Measurements from ENCODE around the gene CYB5A. TPM values are rescaled to one million over a fixed set of nuclear protein-coding genes. Genes with fewer than 3 reads are reported as not detected.

Gene CYB5A
- total RNA-seq, 1 donor from 2014 or later, result 53.2 TPM

DNA sequence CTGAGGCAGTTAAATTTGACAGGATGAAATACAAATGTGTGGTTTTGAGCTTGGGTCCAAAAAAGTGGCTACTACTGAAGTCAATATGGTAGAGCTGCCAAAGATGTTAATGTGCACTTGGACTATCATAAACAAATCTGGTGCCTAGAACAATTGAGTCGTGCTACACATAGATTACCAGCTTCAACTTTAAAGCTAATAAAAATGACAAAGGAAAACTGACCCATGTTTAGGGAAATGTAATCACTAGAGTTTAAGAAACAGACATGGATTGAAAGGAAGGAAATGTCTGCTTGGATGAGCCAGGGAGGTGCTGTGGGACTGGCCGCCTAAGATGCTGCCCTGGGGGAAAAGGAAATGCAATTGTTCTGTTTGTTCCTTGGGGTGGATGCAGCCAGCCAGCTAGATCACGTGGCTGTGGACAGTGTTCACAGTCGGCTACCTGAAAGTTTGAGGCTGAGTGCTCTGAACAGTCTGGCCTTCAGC is 36.6 kb downstream of the CYB5A start:
- H3K27me3 ChIP-seq (ENCODE audit: control insufficient read depth, insufficient read depth, low read length), result no peaks in the 10 kb centered on the region
- DNase-seq (ENCODE audit: low read depth) (peak; percentile 27), FAIRE-seq (no peak)
- H3K4me3 ChIP-seq (ENCODE audit: low read depth, low read length), result no peak overlapping the region
- H3K36me3 ChIP-seq (ENCODE audit: control insufficient read depth, insufficient read depth, low read length), result no peaks in the 10 kb centered on the region
- TF ChIP-seq, protein P1, sequence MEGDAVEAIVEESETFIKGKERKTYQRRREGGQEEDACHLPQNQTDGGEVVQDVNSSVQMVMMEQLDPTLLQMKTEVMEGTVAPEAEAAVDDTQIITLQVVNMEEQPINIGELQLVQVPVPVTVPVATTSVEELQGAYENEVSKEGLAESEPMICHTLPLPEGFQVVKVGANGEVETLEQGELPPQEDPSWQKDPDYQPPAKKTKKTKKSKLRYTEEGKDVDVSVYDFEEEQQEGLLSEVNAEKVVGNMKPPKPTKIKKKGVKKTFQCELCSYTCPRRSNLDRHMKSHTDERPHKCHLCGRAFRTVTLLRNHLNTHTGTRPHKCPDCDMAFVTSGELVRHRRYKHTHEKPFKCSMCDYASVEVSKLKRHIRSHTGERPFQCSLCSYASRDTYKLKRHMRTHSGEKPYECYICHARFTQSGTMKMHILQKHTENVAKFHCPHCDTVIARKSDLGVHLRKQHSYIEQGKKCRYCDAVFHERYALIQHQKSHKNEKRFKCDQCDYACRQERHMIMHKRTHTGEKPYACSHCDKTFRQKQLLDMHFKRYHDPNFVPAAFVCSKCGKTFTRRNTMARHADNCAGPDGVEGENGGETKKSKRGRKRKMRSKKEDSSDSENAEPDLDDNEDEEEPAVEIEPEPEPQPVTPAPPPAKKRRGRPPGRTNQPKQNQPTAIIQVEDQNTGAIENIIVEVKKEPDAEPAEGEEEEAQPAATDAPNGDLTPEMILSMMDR (IDR thresholded peaks at IDR 0.05; ENCODE audit: insufficient read depth, low read length, severe bottlenecking), result no peak

DNA sequence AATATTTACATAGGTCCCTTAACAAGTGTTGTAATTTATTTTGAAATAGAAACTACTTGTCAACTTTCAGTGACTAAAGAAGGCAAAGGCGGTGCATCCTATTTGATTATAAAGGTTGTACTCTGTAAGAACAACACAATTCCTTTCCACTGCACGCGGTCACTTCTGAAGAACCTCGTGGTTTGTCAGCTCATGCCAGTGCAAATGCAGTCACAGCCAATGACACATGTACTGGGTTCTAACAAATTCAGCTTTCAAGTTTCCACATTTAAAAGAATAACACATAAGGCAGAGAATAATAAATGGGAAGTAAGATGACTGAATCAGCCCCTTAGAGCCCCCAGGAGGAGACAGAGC is 39.7 kb downstream of the CYB5A start:
- DNase-seq (ENCODE audit: low read depth) (no peak), FAIRE-seq (no peak)
- H3K27me3 ChIP-seq (ENCODE audit: control insufficient read depth, insufficient read depth, low read length), result no peaks in the 10 kb centered on the region
- H3K4me3 ChIP-seq (ENCODE audit: low read depth, low read length), result no peak overlapping the region
- no peaks in the 10 kb centered on the region for H3K36me3 ChIP-seq (ENCODE audit: control insufficient read depth, insufficient read depth, low read length)
- TF ChIP-seq, protein P1 (IDR thresholded peaks at IDR 0.05; ENCODE audit: insufficient read depth, low read length, severe bottlenecking), result no peak

DNA sequence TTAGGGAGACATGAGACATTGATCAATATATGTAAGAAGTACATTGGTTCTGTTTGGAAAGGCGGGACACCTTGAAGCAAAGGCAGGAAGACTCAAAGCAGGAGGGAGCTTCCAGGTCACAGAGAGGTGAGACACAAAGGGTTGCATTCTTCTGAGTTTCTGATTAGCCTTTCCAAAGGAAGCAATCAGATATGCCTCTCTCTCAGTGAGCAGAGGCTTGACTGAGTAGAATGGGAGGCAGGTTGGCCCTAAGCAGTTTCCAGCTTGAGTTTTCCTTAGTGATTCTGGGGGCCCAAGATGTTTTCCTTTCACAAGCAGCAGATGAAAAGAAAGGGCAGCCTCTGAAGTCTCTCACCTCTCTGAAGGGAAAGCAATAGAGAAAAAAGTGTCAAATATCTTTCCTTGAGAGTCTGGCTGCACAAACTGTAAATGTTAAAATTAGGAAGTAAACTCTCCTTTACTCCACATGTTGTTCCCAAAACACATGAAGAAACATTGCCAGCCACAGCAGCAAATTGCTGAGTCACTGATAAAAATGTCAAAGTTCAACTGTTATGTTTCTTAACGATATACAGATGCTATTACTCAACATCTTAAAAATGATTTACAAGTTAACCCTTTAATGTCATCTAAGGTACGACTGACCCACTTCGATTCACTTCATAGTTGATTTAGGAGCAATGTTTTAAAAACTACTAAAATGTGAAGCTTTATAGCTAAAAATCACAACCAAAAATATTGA is 40.3 kb downstream of the CYB5A start:
- TF ChIP-seq, protein P1 (IDR thresholded peaks at IDR 0.05; ENCODE audit: insufficient read depth, low read length, severe bottlenecking), result no peak
- no peaks in the 10 kb centered on the region for H3K27me3 ChIP-seq (ENCODE audit: control insufficient read depth, insufficient read depth, low read length)
- no peak overlapping the region for H3K4me3 ChIP-seq (ENCODE audit: low read depth, low read length)
- FAIRE-seq, result no peak
- DNase-seq (ENCODE audit: low read depth), result peak; percentile 63
- no peaks in the 10 kb centered on the region for H3K36me3 ChIP-seq (ENCODE audit: control insufficient read depth, insufficient read depth, low read length)

- FAIRE-seq (peak; percentile 60), DNase-seq (ENCODE audit: low read depth) (no peak)
- TF ChIP-seq, protein P1 (IDR thresholded peaks at IDR 0.05; ENCODE audit: insufficient read depth, low read length, severe bottlenecking), result no peak
- H3K4me3 ChIP-seq (ENCODE audit: low read depth, low read length), result no peak overlapping the region
- no peaks in the 10 kb centered on the region for H3K27me3 ChIP-seq (ENCODE audit: control insufficient read depth, insufficient read depth, low read length)
- no peaks in the 10 kb centered on the region for H3K36me3 ChIP-seq (ENCODE audit: control insufficient read depth, insufficient read depth, low read length)
These were observed 41.6 kb downstream of the CYB5A start for GRCh38 chr18:74250131-74250530.

DNA sequence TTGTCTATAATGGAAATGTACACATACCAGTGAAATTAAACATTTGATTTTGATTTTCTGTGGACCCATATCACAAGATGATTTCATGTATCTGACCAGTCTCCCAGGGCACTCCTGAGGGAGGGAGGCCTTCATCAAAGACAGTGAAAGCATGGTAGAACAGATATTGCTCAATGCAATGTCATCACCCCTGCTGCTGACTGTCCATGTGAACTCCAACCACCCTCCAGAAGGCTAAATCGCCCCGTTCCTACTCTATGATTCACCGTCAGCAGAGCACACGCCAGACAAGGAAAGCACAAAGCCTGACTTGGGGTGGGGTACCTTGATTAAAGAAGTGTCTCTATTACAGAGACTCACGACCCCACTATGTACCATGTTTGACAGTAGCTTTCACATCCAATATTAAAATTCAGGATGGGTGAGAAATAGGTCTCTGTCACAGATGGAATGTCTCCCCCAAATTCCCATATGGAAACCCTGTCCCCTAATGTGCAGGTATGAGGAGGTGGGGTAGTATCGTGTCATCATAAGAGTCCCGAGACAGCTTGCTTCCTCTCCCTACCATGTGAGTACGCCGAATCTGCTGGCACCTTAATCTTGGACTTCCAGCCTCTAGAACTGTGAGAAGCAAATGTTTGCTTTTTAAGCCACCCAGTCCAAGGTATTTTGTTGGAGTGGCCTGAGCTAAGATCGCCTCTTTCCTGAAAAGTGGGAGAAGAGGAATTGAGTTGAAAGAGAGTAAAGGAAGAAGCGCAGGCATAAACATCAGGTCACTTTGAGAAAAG is 42.4 kb downstream of the CYB5A start:
- no peaks in the 10 kb centered on the region for H3K27me3 ChIP-seq (ENCODE audit: control insufficient read depth, insufficient read depth, low read length)
- FAIRE-seq (peak; percentile 70), DNase-seq (ENCODE audit: low read depth) (peak; percentile 91)
- TF ChIP-seq, protein P1 (IDR thresholded peaks at IDR 0.05; ENCODE audit: insufficient read depth, low read length, severe bottlenecking), result no peak
- H3K4me3 ChIP-seq (ENCODE audit: low read depth, low read length), result no peak overlapping the region
- no peaks in the 10 kb centered on the region for H3K36me3 ChIP-seq (ENCODE audit: control insufficient read depth, insufficient read depth, low read length)
